Activated CD4-positive, alpha-beta T cell treated with anti-CD3 and anti-CD28 coated beads, Interleukin-2, amount 50 U/mL, for 1 hour (primary cell): ENCODE measurements around the gene N4BP2.
"Not testable (repeated sequence)": the region's sequence is repeated elsewhere in the genome, so short reads cannot be mapped to it uniquely, and the experiment has no call there.

Experiments used
- DNase-seq: peaks from one replicate; pipeline ENCODE4 v3.0.0-alpha.2; 2020

N4BP2 gene

DNA sequence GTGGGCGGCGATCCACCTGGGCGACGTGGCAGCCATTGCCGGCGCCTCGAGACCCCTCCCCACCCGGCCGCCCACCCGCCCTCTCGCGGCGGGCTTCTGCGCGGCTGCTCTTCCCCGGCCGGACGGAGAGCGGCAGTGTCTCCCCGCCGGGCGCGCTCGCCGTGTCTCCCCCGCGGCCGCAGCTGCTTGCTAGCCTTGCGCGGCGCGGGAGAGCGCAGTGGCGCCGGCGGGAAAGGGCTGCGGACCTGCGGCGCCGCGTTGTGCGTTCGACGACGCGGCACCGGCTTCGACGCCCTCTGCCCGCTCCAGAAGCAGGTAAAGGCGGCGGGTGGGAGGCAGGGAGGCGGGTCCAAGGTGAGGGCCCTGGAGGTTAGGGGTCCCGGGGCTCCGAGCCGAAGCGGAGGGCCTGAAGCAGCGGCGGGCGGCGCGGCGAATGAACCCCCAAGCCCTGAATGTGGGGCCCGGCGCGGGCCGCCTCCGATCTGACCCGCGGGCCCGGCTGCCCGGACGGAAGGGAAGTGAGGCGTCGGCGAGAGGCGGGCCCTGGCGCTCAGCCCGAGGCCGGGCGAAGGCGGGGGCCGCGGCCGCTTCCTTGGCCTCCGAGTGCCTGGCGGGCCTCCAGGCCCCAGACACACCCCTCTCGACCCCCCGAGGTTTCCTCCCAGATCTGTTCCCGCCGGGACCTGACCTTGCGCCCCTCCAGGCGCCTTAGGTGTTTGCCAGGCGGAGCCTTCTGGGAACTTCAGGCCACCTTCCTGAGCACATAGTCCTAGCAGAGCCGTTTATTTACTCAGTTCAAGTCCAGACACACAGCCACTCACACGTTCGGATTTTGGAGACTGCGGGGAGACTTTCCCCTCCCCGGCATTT, at the start of gene N4BP2:
N4BP2 (plus strand) TSS at position 135 of the 870 bp plus-strand sequence. CDS start 40,491 bp downstream, outside the sequence.
- DNase-seq: peak; percentile 71

DNA sequence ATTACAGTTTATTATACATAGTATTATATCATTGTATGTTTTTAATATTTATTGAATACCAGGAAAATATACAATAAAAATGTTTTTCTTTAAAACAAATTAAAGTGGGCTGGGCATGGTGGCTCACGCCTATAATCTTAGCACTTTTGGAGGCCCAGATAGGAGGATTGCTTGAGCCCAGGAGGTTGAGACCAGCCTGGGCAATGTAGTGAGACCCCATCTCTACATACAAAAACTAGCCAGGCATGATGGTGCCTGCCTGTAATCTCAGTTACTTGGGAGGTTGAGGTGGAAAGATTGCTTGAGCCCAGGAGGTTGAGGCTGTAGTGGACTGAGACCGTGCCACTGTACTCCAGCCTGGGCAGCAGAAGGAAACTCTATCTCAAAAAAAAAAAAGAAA, 40.6 kb upstream of the N4BP2 start:
- DNase-seq: no peak

DNA sequence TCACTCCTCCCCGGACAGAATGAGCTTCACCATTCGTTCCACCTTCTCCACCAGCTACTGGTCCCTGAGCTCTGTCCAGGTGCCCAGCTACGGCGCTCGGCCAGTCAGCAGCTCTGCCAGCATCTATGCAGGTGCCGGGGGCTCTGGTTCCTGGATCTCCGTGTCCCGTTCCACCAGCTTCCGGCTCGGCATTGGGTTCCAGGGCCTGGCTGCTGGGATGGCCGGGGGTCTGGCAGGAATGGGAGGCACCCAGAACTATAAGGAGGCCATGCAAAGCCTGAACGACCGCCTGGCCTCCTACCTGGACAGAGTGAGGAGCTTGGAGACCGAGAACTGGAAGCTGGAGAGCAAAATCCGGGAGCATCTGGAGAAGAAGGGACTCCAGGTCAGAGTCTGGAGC, 36.4 kb upstream of the N4BP2 start:
- no peak for DNase-seq

DNA sequence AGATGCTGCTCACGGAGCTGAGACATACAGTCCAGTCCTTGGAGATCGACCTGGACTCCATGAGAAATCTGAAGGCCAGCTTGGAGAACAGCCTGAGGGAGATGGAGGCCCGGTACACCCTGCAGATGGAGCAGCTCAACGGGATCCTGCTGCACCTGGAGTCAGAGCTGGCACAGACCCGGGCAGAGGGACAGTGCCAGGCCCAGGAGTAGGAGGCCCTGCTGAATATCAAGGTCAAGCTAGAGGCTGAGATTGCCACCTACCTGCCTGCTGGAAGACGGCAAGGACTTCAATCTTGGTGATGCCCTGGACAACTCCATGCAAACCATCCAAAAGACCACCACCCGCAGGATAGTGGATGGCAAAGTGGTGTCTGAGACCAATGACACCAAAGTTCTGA, 35.5 kb upstream of the N4BP2 start:
- DNase-seq: not testable (repeated sequence)

DNA sequence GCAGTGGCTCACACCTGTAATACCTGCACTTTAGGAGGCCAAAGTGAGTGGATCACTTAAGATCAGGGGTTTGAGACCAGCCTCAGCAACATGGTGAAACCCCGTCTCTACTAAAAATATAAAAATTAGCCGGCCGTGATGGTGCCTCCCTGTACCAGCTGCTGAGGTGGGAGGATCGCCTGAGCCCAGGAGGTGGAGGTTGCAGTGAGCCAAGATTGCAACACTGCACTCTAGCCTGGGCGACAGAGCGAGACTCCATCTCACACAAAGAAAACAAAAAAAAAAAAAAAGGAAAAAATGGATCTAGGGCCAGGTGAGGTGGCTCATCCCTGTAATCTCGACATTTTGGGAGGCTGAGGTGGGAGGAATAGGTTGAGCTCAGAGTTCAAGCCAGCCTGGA, 32.6 kb upstream of the N4BP2 start:
- not testable (repeated sequence) for DNase-seq

DNA sequence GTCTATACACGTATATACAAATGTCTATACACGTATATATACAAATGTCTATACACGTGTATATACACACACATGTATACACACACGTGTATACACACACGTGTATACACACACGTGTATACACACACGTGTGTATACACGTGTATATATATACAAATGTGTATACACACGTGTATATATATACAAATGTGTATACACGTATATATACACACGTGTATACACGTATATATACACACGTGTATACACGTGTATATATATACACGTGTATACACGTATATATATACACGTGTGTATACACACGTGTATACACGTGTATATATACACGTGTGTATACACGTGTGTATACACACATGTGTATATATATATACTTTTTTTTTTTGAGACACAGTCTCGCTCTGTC, 23.9 kb upstream of the N4BP2 start:
- DNase-seq: no peak

DNA sequence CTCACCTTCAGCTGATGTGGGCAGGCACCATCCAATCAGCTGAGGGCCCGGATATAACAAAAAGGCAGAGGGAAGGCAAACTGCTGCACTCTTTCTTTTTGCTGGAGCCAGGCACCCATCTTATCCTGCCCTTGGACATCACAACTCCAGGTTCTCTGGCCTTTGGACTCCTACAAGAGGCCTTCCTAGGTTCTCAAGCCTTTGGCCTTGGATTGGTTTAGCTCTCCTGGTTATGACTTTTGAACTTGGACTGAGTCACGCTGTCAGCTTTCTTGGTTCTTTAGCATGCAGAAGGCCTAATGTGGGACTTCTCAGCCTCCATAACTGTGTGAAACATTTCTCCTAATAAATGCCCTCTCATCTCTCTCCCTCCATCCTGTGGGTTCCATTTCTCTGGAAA, 23.0 kb upstream of the N4BP2 start:
- no peak for DNase-seq

DNA sequence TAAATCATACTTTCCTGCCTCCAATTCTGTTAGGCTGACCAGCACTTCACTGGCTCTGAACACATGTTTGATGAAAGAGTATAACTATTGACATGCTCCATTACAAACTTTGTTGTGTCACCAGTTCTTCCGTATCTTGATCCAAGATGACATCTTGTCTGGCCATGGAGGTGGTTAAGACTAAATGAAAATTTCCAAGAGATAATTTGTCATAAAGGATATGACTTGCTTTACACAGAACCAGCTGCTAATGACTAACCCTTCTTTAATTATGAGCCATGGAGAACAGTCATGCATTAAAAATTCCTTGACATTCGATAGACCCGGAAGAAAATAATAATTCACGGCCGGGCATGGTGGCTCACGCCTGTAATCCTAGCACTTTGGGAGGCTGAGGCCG, 17.7 kb upstream of the N4BP2 start:
- DNase-seq: no peak

DNA sequence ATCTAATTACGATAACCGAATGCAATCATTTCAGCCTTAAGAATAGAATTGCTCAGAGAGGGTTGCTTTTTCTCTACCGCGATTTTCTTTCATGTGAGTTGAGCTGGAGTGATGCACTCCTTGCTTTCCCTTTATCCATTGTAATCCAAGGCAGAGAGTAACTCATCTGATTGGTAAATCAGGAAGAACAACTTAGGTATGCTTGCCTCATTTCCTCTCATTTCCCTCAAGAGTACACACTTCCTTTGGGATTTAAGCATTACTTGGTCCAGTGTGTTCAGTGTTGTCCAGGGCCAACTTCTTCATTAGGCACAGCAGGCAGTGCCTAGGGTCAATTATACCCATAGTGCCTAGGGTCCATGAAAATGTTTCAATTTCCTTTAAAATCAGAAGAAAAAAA, 15.7 kb upstream of the N4BP2 start:
- no peak for DNase-seq

DNA sequence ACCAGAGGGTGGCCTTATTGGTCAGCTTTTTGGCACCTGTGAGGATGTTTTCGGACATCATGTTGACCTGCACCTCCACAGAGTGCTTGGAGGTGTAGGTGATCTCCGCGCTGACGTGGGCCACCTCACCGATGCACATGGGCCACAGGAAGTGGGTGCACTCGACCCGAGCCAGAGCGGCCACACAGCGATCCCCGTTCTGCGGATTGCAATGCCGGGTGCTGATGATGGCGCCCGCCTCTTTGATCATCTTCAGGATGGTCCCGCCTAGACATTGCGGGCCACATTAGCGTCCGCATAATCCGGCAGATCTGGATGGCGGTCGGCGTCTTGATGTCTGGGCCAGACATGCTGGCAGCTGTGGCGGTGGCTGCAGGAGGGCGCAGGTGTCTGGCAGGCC, 12.9 kb upstream of the N4BP2 start:
- no peak for DNase-seq

DNA sequence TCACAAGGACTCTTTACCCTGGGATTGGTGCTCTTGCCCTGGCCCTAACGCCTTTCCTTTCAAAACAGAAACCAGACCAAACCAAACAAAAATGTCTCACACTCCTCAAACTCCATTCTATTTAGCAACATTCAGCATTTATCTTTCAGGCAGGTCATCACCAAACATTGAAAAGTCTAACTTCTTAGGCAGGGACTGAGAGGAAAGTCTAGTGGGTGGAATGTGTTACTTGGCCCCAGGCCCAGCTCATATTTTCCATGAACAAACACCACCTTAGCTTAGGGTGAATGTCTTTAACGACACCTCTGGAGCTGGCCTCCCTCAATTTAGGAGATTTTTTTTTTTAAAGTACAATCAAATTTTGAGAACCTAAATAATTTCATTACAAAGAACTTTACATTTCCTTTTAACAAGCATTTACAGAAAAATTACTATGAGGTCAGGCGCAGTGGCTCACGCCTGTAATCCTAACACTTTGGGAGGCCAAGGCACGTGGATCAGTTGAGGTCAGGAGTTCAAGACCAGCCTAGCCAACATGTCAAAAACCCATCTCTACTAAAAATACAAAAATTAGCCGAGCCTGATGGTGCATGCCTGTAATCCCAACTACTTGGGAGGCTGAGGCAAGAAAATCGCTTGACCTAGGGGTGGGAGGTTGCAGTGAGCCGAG, 10.2 kb upstream of the N4BP2 start:
- no peak for DNase-seq

DNA sequence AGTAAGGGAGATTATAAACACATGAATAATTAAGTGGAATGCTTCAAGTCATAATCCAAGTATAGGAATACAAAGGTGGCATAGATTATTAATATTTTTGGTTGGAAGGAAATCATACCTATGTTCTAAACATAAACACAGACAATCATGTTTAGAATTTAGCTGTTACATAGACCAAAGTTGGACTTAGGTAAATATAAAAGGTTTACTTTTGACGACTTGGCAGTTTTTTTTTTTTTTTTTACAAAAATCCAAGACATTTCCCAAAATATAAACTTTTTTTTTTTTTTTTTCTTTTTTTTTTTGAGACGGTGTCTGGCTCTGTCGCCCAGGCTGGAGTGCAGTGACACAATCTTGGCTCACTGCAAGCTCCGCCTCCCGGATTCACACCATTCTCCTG, 3.5 kb upstream of the N4BP2 start:
- no peak for DNase-seq

DNA sequence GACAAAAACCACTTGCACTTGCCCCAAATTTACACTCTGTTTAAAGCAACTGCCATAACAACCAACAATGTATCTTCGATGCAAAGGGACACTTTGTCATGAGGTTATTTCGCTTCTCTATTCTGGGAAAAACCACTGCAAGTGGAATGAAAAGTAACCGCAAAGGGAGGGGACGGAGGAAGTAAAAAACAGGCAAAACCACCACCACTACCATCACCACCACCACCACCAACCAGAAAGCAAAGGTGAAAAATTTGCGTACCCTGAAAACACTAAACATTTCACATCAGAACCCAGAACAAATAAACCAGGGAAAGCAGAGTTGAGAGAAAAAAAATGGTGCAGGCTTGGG, 1.2 kb upstream of the N4BP2 start:
- no peak for DNase-seq

DNA sequence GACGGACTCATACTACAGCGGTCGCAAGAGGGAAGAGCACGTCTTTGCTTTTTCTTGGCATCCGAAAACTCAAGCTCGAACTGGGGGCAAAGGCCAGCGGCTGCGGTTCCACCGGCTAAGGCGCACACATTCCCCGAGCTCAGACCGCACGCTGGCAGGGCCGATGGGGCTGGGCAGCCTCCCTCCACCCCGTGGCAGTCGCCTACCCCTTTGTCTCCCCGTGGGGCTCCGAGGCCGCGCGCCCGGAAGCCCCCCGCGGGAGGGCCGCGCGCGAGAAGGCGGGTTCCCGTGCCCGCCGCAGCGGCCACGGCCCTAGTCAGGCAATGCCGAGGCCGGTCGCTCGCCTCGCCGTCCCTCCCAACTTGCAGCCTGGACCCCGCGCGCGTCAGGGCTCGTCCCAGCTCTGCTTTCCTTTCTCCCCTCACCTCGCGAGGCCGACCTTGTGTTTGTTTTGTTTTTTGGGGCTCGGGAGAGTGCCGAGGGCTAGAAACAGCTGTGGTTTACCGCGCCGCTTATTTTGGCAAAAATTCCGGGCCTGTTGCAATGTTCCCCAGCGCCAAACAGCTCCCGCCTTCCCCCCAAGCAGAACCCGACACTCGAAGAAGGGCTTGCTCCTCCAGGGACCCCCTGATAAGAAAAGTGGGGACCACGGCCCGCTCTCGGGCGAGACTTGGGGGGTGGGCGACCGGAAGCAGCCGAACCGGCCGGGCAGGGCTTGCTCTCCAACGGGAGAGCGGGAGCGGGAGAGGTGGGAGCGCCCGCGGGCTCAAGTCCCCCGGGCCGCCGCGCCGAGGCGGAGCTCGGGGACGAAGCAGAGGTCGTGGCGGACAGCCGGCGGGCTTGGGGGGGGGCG, 561 bp upstream of the N4BP2 start:
- DNase-seq: peak; percentile 35

DNA sequence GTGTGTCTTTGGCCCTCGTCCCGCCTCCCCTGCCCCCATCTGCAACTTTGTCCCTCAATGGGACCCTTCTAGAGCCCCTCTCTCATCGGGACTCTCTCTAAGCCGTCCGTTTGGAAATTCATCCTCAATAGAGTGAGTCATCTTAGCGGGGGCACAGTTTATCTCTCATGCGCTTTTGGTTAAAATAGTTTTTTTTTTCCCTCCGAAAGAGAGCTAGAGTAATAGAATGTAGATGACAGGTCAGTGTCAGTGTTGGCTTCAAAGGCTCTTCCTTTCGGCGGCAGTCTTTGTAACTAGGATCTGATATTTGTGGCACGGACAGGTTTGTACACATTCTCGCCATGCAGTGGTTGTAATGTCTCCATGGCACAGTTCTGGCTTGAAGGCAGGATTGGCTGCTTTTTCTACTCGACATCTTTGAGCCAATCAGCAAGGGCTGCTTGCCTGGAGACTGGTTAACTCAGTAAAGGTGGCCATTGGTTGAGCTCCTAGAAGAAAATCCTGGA, 989 bp downstream of the N4BP2 start:
- DNase-seq: peak; percentile 53

DNA sequence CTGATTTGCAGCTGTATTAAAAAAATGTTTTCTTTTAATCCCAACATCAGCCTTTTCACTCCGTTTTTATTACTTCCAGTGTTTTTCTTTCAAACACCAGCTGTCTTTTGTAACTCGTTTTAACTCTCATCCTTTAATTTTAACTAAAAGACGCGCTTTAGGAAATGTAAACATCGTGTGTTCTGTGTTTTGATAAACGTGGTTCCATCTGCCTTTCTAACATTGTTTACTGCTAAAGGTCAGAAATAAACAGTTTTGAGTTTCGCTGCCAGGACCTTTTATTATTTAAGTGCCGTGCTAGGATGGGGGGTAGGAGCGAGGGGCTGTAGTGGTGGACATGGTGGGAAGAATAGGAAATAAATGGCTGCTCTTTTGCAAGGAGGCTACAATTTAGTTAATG, 1.5 kb downstream of the N4BP2 start:
- DNase-seq: no peak

DNA sequence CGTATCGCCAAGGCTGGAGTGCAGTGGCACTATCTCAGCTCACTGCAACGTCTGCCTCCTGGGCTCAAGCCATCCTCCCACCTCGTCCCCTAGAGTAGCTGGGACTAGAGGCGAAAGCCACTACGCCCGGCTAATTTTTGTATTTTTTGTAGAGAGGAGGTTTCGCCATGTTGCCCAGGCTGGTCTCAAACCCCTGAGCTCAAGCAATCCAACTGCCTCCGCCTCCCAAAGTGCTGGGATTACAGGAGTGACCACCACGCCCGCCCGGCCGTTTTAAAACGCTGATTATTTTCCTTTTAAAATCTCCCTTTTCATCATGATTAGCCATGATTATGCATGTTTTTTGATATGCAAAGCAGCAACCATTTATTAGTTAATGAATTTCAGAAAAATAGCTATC, 2.2 kb downstream of the N4BP2 start:
- no peak for DNase-seq

DNA sequence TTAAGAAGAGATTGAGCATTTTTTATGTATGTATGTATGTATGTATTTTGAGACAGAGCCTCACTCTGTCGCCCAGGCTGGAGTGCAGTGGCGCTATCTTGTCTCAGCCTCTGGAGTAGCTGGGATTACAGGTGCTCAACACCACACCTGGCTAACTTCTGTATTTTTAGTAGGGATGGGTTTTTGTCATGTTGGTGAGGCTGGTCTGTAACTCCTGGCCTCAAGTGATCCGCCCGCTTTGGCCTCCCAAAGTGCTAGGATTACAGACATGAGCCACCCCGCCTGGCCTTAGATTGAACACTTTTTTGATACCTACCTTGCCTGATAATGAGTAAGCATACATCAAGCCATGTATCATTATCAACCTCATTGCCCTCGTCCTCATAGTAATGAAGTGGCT, 2.7 kb downstream of the N4BP2 start:
- no peak for DNase-seq

DNA sequence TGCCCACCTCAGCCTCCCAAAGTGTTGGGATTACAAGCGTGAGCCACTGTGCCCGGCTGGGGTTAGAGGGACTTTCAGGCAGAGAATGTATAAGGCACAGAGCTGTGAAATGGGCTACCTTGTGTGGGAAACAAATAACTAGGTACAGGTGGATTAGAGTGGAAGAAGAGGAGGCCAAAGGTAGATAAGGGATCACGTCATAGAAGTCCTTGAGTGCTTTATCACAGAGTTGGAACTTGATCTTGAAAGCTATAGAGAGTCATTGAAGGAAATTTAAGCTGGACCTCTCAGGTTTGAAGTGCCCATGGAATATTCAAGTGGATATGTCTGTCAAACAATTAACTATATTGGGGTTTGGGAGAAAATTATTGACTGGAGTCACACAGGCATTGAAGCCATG, 8.4 kb downstream of the N4BP2 start:
- DNase-seq: no peak

DNA sequence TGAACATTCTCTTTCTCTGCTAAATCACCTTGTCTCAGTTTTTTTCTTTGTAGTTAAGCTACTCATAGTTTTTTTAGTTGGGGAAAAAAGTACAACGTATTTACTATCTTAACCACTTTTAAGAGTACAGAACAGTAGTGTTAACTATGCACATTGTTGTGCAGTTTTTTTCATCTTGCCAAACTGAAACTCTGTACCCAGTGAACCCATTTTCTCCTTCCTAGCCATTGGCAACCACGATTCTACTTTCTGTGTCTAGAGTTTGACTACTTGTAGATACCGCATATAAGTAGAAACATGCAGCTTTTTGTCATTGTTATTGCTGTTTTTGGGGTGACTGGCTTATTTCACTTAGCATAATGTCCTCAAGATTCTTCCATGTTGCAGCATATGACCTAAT, 10.0 kb downstream of the N4BP2 start:
- DNase-seq: no peak

DNA sequence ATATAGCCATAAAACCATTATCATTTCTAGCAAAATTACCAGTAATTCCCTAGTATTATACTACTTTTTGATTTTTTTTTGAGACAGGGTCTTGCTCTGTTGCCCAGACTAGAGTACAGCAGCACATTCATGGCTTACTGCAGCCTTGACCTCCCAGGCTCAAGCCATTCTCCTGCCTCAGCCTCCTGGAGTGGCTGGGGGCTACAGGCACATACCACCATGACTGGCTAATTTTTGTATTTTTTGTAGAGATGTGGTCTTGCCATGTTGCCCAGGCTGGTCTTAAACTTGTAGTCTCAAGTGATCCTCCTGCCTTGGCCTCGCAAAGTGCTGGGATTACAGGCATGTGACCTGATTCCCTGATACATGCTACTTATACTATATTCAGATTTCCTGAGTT, 13.7 kb downstream of the N4BP2 start:
- no peak for DNase-seq

DNA sequence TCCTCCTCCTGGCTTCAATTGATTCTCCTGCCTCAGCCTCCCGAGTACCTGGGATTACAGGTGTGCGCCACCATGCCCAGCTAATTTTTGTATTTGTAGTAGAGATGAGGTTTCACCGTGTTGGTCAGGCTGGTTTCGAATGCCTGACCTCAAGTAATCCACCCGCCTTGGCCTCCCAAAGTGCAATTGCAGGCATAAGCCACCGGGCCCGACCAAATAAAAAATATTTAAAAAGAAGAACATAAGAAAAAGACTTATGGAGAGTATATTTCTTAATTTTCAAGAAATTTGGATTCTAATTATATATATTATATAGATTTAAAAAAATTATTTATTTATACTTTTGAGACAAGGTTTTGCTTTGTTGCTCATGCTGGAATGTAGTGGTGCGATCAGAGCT, 29.8 kb downstream of the N4BP2 start:
- DNase-seq: no peak

DNA sequence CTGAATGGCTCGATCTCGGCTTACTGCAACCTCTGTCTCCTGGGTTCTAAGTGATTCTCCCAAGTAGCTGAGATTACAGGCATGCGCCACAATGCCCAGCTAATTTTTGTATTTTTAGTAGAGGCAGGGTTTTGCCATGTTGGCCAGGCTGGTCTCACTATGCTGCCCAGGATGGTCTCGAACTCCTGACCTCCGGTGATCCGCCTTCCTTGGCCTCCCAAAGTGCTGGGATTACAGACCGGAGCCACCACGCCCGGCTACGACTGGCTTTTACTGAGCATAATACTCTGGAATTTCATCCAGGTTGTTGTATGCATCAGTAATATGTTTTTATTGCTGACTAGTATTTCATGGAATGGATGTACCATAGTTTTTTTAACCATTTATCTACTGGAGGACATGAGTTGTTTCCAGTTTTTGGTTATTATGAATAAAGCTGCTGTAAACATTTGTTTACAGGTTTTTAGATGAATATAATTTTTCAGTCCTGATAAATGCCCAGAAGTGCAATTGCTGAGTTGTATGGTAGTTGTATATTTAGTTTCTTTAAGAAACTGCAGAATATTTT, 31.2 kb downstream of the N4BP2 start:
- DNase-seq: no peak
